Measurements from ENCODE around the gene BBOX1.

- TF ChIP-seq CTCF (IDR thresholded peaks at IDR 0.05; ENCODE audit: extremely low read depth in 1 of 2, insufficient read depth in 1 of 2, low read depth in 1 of 2, low read length in 2 of 2) = no peak
- no peak for TF ChIP-seq POLR2A (IDR thresholded peaks at IDR 0.05; ENCODE audit: low read depth, low read length)
- TF ChIP-seq POLR2AphosphoS5 (IDR thresholded peaks at IDR 0.05; ENCODE audit: insufficient read depth, low read depth, low read length) = no peak
- TF ChIP-seq MAX (IDR thresholded peaks at IDR 0.05; ENCODE audit: insufficient read depth, insufficient read length) = no peak
- TF ChIP-seq EZH2 (IDR thresholded peaks at IDR 0.05; ENCODE audit: borderline replicate concordance, low read depth, low read length, severe bottlenecking) = no peak
- no peak for TF ChIP-seq JUN (IDR thresholded peaks at IDR 0.05; ENCODE audit: borderline replicate concordance, insufficient read depth, insufficient read length, low read depth)
- TF ChIP-seq GATA2 (IDR thresholded peaks at IDR 0.05; ENCODE audit: insufficient read depth, insufficient read length, low read depth, low read length) = no peak
- TF ChIP-seq MYC (IDR thresholded peaks at IDR 0.05; ENCODE audit: low read depth, low read length) = no peak
Measured at GRCh38 chr11:27116684-27117083, 76.1 kb downstream of the BBOX1 start.
